Gastroesophageal sphincter (tissue), 4 donors: ENCODE results near the gene LRP11. TPM values are rescaled to one million over a fixed set of nuclear protein-coding genes. Genes with fewer than 3 reads are reported as not detected.
"Not testable (repeated sequence)": the region's sequence is repeated elsewhere in the genome, so short reads cannot be mapped to it uniquely, and the experiment has no call there.

ENCODE experiments used
- ATAC-seq: fragments of 150-250 bp; one replicate; pipeline ENCODE4 v1.9.1; 2016; ENCODE audit warnings: mild to moderate bottlenecking, moderate library complexity
- H3K27ac ChIP-seq, 4 donors: fragments of 200-600 bp; sonication (generic) in 3 of 4; 1 replicate in 3 of 4; 2 replicates in 1 of 4; pipeline ENCODE4 v1.5.1; 2016 to 2019
- H3K27me3 ChIP-seq: fragments of 200-600 bp; sonication (generic); one replicate; pipeline ENCODE4 v1.5.1; 2019
- H3K36me3 ChIP-seq, 2 donors: fragments of 200-600 bp; sonication (generic); one replicate each; pipeline ENCODE4 v1.5.1; 2019; ENCODE audit warnings: control low read depth in 1 of 2
- H3K4me1 ChIP-seq, 3 donors: fragments of 200-600 bp; sonication (generic); 1 replicate in 2 of 3; 2 replicates in 1 of 3; pipeline ENCODE4 v1.5.1; 2016 to 2019; ENCODE audit warnings: control low read depth in 2 of 3
- H3K4me3 ChIP-seq, 2 donors: fragments of 200-600 bp; sonication (generic); one replicate each; pipeline ENCODE4 v1.5.1; 2019; ENCODE audit warnings: mild to moderate bottlenecking in 1 of 2, moderate library complexity in 1 of 2
- H3K9me3 ChIP-seq, 3 donors: fragments of 200-600 bp; sonication (generic); one replicate each; pipeline ENCODE4 v1.5.1; 2017 to 2019; ENCODE audit warnings: control low read depth in 2 of 3
- CTCF ChIP-seq, 4 experiments: fragments of 200-600 bp in 2 of 4; fragments of 450-650 bp in 2 of 4; sonication (generic) in 1 of 4; IDR thresholded peaks; one replicate each; pipeline ENCODE4 v1.5.1; 2017 to 2019; ENCODE audit warnings: antibody characterized with exemption in 4 of 4, mild to moderate bottlenecking in 2 of 4, moderate library complexity in 2 of 4
- EP300 ChIP-seq: sonication (generic); formaldehyde crosslinking; IDR thresholded peaks from one replicate; pipeline ENCODE4 v1.6.1; 2017; ENCODE audit warnings: antibody characterized with exemption, mild to moderate bottlenecking
- POLR2A ChIP-seq, 2 donors: fragments of 450-650 bp; IDR thresholded peaks; one replicate each; pipeline ENCODE4 v1.6.1; 2017; ENCODE audit warnings: antibody characterized with exemption in 2 of 2, mild to moderate bottlenecking in 2 of 2, moderate library complexity in 1 of 2
- POLR2AphosphoS5 ChIP-seq: sonication (generic); formaldehyde crosslinking; IDR thresholded peaks from one replicate; pipeline ENCODE4 v1.6.1; 2017; ENCODE audit warnings: antibody characterized with exemption
- WGBS, 2 donors: methylation state at CpG; one replicate each; pipeline ENCODE4 v1.1.5; 2018; ENCODE audit warnings: low coverage in 1 of 2; 5-methylcytosine and 5-hydroxymethylcytosine counted together
- total RNA-seq, 4 donors: library from RNA; depleted of rRNA; stranded (reverse); fragments of >200 nt; gene quantifications; one replicate each; pipeline ENCODE4 v1.1.0, GENCODE V29; 2016

LRP11 gene
- total RNA-seq, 4 donors from 2014 or later, result 17.9 to 33.3 (median 29.6) TPM

- WGBS, 2 donors, result 60 to 77% methylated on average over 2 to 6 of the region's 6 CpGs
- no peak for ATAC-seq
Observed at GRCh38 chr6:149854532-149854931, 9.6 kb downstream of the LRP11 start.

GRCh38 chr6:149854017-149854416, 10.1 kb downstream of the LRP11 start:
- H3K27ac ChIP-seq, ATAC-seq, H3K4me3 ChIP-seq, H3K27me3 ChIP-seq, H3K9me3 ChIP-seq: not testable (repeated sequence)
- H3K36me3 ChIP-seq, result peaks cover 0 to 27% of the 10 kb centered on the region in 2 donors
- WGBS, 2 donors, result 97 to 100% methylated on average over 3 to 4 of the region's 4 CpGs
- H3K4me1 ChIP-seq, result peaks cover 0 to 11% (median 0%) of the 10 kb centered on the region in 3 donors

More at GRCh38 chr6:149854532-149854931, 9.6 kb downstream of the LRP11 start:
- Histone ChIP-seq H3K36me3 (peaks cover 0 to 27% of the 10 kb centered on the region in 2 donors), H3K4me3 (no peak overlapping the region), H3K27me3 (no peaks in the 10 kb centered on the region), H3K4me1 (peaks cover 0 to 11% (median 0%) of the 10 kb centered on the region in 3 donors), H3K9me3 (no peaks in the 10 kb centered on the region), H3K27ac (no peak overlapping the region)
- TF ChIP-seq CTCF (IDR thresholded peaks at IDR 0.05), result no peak

GRCh38 chr6:149852881-149853280, 11.3 kb downstream of the LRP11 start:
- no peak for ATAC-seq
- no peaks in the 10 kb centered on the region for H3K9me3 ChIP-seq
- peaks cover 0 to 13% (median 0%) of the 10 kb centered on the region in 3 donors for H3K4me1 ChIP-seq
- no peak overlapping the region for H3K27ac ChIP-seq
- no peak overlapping the region for H3K4me3 ChIP-seq
- H3K36me3 ChIP-seq, result peaks cover 0 to 27% of the 10 kb centered on the region in 2 donors
- TF ChIP-seq CTCF (IDR thresholded peaks at IDR 0.05), result no peak
- TF ChIP-seq POLR2A (IDR thresholded peaks at IDR 0.05), result no peak
- TF ChIP-seq EP300, result no peak
- no peak for TF ChIP-seq POLR2AphosphoS5
- no peaks in the 10 kb centered on the region for H3K27me3 ChIP-seq
- WGBS, 2 donors, result 91 to 95% methylated on average over 12 of the region's 12 CpGs

- H3K27ac ChIP-seq, result no peak overlapping the region
- no peaks in the 10 kb centered on the region for H3K27me3 ChIP-seq
- H3K4me3 ChIP-seq, result no peak overlapping the region
- no peak for ATAC-seq
- no peaks in the 10 kb centered on the region for H3K9me3 ChIP-seq
- peaks cover 0 to 20% (median 0%) of the 10 kb centered on the region in 3 donors for H3K4me1 ChIP-seq
- TF ChIP-seq POLR2A (IDR thresholded peaks at IDR 0.05) (no peak), CTCF (IDR thresholded peaks at IDR 0.05) (no peak), EP300 (no peak), POLR2AphosphoS5 (no peak)
- 51% methylated on average over 3 of the region's 6 CpGs; no CpG with 5 or more reads in 1 of the 2 donors for WGBS, 2 donors
- peaks cover 0 to 27% of the 10 kb centered on the region in 2 donors for H3K36me3 ChIP-seq
Observed at GRCh38 chr6:149852180-149852579, 12.0 kb downstream of the LRP11 start.

- no peak for ATAC-seq
- H3K36me3 ChIP-seq, result peaks cover 0 to 27% of the 10 kb centered on the region in 2 donors
- H3K9me3 ChIP-seq, result no peaks in the 10 kb centered on the region
- WGBS, 2 donors, result 79 to 96% methylated on average over 4 to 5 of the region's 5 CpGs
- TF ChIP-seq POLR2AphosphoS5 (no peak), CTCF (IDR thresholded peaks at IDR 0.05) (no peak)
- no peaks in the 10 kb centered on the region for H3K27me3 ChIP-seq
- H3K4me1 ChIP-seq, result peaks cover 0 to 26% (median 0%) of the 10 kb centered on the region in 3 donors
- H3K27ac ChIP-seq, result no peak overlapping the region
- no peak overlapping the region for H3K4me3 ChIP-seq
Observed at GRCh38 chr6:149851461-149852110, 12.6 kb downstream of the LRP11 start.

- H3K27me3 ChIP-seq, ATAC-seq, H3K9me3 ChIP-seq, H3K4me3 ChIP-seq, H3K27ac ChIP-seq: not testable (repeated sequence)
- WGBS, 2 donors, result 70 to 89% methylated on average over 4 of the region's 4 CpGs
- peaks cover 0 to 30% (median 2%) of the 10 kb centered on the region in 3 donors for H3K4me1 ChIP-seq
- H3K36me3 ChIP-seq, result peaks cover 0 to 27% of the 10 kb centered on the region in 2 donors
Observed at GRCh38 chr6:149848343-149848742, 15.8 kb downstream of the LRP11 start.
